HG02970 (cell line): ENCODE results near the gene SLC12A8.
"Not testable (repeated sequence)": the region's sequence is repeated elsewhere in the genome, so short reads cannot be mapped to it uniquely, and the experiment has no call there.

Experiments used
- ATAC-seq: cut with Tn5 transposase; IDR thresholded peaks from one replicate; pipeline ENCODE4 v1.9.1; 2021; ENCODE audit warnings: mild to moderate bottlenecking, moderate library complexity, moderate number of reproducible peaks; ENCODE audit not compliant: unreplicated experiment, low FRiP score

The SLC12A8 gene

DNA sequence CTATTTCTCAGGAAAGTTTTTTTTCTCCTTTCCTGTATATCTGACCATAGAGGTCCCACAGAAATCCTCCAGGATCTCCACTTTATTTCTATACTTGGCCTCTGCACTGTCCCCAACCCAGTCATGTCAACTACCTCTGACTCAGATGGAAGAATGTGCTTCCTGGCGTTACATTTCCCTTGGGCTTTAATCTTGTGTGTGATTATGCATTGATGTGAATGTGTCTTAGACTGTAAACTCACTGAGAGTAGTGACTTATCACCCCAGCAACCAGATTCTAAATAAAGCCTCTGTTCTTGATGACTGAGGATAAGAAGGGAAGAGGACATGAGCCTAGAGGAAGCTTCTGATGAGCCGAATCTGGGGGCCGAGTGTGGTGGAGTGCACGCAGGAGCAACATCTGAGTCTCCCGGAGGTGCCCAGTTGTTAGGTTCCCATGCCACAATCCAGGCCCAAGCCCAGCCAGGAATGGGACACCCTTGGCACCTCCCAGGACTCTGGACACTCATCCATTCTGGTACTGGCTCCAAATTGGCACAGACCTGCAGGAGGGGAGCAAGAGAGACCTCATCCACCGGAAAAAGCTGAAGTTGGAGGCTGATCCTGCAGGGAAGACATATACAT lies 124.7 kb downstream of the SLC12A8 start:
- no peak for ATAC-seq

DNA sequence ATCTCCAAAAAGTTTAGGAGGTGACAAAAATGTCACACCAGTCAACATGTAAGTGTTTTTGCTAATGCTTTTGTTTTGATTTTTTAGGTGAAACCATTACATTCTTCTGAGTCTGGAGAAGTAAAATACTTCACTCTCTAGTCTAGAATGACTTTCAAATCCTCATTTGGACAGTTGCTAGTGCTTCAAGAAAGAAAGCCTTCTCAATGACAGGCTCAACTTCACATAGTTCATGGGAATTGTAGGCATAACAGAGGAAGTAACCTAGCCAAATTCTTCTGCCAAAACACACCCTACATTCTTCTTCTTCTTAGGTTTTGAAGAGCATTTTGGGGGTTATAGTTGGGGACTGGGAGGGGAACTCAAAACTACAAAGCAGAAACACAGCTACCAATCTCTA lies 127.4 kb downstream of the SLC12A8 start:
- ATAC-seq: no peak

DNA sequence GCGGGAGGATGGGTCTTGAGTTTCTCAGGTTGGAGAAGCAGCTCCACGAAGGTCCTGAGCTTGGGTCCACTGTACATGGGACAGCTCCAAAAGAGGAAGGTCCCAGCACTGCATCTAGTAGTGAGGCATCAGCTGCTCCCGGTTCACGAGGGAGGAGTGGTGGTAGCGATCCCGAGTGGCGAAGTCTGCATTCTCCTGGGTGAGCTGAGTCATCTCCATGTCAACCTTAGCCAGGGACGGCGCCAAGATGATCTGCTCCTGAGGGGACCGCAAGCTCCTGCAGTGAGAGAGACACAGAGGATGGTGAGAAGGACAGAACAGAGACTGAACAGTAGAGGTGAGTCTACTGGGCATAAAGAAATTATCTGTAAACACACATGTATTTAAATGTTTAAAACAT lies 128.8 kb downstream of the SLC12A8 start:
- ATAC-seq: no peak

- ATAC-seq: not testable (repeated sequence)
Observed at GRCh38 chr3:125082339-125082738, 130.2 kb downstream of the SLC12A8 start.

DNA sequence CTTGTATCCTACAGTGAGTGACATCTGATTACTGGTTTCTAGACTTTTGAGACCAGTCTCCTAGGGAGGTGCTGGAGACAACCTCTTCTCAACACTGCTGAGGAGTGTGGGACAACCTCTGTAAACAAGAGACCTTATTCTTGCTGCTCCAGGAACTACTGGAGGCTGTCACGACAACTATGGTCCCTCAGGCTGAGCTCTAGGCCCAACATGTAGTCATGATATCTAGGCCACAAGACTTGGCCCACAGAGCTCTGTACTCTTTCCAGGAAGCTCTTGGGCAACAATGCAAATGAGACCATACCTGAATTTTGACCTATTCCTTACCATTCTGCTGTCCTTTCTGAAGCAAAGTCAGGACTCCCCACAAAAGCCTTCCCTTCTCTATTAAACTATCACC lies 132.5 kb downstream of the SLC12A8 start:
- no peak for ATAC-seq

DNA sequence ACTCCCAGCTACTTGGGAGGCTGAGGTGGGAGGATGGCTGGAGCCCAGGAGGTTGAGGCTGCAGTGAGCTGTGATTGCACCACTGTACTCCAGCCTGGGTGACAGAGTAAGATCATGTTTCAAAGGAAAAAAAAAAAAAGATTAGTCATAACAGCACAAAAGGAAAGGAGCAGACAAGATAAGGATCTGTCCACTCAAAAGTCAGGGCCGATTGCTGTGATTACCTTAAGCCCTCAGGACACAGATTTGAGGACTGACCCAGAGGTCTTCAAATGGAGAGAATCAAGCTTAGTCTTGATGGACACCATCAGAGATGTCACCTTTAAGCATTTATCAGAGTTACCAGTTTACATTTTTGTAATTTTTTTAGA lies 132.9 kb downstream of the SLC12A8 start:
- ATAC-seq: no peak

- ATAC-seq: no peak
Observed at GRCh38 chr3:125078951-125079674, 133.4 kb downstream of the SLC12A8 start.

GRCh38 chr3:125077864-125078263 lies 134.7 kb downstream of the SLC12A8 start:
- no peak for ATAC-seq

GRCh38 chr3:125076464-125076863 lies 136.1 kb downstream of the SLC12A8 start:
- no peak for ATAC-seq

DNA sequence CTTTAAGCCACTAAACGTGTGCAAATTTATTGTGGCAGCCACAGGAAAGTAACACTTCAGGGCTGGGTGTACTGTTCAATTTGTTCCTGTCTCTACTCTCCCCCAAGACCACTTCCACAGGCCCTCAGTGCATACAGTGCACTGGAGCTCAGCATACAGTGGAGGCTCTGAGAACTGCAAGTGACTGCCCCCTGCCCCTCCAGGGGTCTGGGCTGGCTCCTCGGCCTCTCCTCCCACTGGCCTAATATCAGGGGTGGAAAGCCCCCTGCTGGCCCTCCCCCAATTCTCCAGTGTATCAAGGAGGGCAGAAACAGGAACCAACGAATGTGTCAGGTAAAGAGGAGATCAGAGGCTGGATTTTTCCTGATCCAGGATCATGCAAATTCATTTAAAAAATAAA lies 136.8 kb downstream of the SLC12A8 start:
- ATAC-seq: no peak

DNA sequence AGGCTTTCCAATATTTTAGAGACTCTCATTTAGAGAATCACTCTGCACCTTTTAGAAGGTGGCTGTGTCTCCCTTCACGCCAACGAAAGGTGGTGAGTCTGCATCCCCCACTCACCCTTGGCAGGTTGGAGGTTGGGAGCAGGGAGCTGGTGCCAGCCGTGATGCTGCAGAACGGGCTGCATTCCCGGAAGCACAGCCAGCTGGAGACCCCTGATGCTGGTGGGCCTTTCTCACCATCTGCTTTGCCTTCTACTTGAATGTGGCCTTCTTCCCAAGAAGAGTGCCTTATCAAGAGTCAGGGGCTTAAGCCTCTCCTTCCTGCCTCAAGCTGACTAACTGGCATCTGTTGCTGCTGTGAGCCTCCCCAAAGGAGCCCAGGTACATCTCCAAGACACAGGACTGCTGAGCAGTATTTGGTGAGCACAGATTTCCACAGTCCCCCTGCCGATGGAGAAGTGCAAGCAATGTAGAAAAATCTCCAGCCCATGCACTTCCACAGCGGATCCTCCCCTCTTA lies 139.1 kb downstream of the SLC12A8 start:
- no peak for ATAC-seq

DNA sequence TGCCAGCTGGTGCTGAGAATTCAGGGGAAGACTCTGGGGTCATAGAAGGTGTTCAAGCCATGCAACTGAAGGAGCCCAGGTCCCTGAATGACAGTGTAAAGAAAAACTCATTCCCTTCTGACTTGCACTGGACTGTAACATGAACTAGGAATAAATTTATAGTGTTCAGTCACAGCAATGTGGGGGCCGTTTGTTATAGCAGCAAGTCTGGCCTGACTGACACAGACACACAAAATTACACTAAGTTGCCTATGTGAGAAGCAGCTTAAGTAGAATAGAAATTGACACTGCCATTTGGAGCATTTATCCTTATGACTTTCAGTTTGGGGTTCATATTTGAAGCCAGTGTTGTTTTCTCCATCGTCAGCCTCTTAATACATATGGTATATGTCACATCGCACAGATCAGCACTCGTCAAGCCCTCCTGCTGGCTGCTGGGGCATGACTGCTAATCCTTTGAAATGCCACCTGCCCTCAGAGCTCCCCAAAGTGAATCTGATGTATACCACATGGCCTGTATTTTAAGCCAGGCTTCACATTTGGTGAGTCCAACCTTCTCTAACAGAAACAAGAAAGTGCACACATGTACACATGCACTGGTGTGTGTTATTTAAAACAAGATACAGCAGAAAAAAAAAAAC lies 139.7 kb downstream of the SLC12A8 start:
- no peak for ATAC-seq

DNA sequence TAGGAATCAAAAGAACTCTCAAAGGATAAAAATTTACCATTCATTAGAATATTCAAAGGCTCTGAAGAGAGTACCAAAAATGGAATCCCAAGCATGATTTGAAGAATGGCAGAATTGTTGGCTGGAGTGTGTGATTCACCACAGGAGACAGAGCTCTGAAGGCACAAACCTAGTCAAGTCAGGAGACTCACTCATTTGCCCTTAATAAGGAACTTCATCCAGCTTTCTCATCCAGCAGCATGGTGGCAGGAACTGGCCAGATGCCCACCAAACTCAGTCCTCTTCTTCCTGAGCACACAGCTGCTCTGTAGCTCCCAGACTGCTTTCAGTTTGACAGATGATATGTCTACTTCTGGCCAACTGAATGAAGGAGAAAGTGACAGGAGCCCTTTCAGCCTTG lies 140.2 kb downstream of the SLC12A8 start:
- no peak for ATAC-seq

- ATAC-seq: no peak
Observed at GRCh38 chr3:125069968-125070745, 142.4 kb downstream of the SLC12A8 start.

- ATAC-seq: no peak
Observed at GRCh38 chr3:125069452-125069851, 143.1 kb downstream of the SLC12A8 start.

DNA sequence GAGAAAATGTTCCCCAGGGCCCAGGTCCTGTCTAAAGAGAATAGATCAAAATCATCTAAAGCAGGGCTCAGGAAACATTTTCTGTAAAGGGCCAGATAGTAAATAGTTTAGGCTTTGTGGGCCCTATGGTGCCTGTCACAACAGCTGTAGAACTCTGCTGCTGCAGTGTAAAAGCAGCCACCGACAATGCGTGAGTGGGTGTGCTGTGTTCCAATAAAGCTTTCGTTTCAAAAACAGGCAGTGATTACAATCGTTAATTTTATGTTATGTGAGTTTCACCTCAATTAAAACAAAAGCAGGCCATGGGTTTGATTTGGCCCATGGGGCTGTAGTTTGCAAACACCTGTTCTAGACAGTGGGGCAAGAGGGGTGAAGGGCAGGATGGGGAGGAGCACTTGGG lies 144.3 kb downstream of the SLC12A8 start:
- no peak for ATAC-seq

DNA sequence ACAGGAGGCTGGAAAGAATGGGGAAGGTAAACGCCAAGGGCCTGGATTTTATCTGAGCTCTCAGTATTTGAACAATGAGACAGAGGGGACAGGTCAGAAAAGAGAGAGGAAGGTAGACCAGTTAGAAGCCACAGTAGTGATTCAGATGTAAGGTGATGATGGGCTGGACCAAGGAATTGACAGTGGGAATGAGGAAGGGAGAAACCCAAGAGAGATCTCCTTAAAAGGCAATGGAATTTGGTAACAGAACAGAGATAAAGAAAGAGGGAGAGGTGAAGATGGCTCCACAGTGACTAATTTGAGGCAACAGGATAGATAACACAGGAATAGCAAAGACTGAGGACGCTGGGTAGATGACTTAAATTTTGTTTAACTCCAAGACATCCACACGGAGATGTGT lies 145.3 kb downstream of the SLC12A8 start:
- no peak for ATAC-seq

DNA sequence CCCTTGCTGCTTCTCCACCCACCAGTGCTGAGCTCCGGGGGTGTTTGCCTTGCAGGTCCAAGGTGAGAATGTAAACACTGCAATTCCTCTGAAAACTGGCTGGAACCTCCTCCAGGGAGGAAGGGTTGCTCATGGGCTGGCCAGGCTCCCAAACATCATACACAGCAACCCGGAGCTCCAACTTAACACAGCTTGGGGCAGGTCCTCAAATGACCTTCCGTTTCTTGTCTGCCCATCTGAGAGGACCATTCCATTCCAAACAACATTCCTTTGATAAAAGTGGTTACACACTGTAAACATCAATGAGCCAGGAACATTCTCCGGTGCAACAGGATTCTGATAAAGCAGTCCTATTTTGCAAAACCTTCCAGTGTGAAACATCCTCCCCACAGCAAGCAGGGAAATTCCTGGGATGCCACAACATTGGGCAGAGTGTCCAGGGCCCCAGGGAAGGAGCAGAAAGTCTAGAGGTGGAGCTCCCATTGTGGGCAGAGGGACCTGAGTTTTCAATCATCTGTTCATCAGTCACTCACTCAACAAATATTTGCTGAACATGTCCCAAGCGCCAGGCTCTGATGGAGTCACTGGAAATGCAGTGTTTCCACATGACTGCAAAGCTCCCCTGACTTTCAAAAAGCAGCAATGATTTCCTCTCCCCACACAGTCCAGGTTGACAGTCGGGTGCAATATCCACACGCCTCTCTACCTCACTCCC lies 149.5 kb downstream of the SLC12A8 start:
- no peak for ATAC-seq

- ATAC-seq: no peak
Observed at GRCh38 chr3:125061646-125062045, 150.9 kb downstream of the SLC12A8 start.

GRCh38 chr3:125061170-125061569 lies 151.4 kb downstream of the SLC12A8 start:
- no peak for ATAC-seq
